Stimulated activated CD8-positive, alpha-beta memory T cell treated with anti-CD3 and anti-CD28 coated beads, Interleukin-7, amount 100 ng/mL, for 4 hours (primary cell): Measurements from ENCODE around the gene DPYD.

Source experiments
- DNase-seq, 2 donors: peaks; one replicate each; pipeline ENCODE4 v3.0.0-alpha.2; 2020; ENCODE audit warnings: low read depth in 2 of 2

Gene DPYD

DNA sequence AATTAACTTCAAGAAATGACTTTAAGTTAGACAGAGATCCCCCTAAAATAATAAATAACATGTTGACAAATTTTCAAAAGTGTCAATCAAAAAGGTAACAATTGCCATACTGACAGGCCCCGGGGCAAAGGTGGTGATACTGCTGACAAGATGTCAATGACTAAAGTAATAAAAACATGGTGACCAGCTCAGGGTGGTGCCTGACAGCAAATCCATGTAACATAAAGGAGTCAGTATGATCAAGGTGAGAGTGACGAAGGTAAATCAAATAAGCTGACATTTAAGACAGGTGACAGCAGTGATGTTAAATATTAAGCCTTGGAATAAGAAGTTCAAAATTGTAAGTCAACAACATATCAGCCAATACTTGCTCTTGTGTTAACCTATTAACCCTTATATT lies 387.5 kb downstream of the DPYD start:
- no peak for DNase-seq

DNA sequence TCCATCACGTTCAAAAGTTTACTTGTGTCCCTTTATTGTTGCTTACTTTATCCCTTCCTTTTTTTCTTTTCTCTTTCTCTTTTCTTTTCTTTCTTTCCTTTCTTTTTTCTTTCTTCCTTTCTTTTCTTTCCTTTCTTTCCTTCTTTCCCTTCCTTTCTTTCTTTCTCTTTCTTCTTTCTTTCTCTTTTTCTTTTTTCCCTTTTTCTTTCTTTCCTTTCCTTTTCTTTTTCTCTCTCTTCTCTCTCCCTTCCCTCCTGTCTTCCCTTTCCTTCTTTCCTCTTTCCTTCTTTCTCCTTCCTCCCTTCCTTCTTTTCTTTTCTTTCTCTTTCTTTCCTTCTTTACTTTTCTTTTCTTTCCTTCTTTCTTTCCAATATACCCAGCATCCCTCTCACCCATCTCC lies 391.2 kb downstream of the DPYD start:
- no peak for DNase-seq

DNA sequence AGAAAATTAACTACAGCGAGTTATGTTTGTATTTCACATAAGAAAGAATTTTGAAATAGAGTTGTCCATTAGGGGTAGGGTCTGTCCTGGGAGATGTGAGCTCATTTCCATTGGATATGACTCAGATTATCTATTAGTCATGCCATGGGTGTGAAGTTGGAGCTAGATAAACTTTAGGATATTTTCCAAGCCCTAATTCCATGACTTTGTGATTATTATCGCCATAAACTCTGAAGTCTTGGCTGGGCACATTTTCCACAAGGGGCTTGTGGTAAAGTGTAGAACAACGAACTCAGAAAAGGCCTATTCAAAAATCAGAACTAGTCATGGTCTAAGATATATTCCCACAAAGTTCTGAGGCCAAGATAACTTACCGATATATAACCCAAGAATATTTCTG lies 396.6 kb downstream of the DPYD start:
- DNase-seq = no peak

DNA sequence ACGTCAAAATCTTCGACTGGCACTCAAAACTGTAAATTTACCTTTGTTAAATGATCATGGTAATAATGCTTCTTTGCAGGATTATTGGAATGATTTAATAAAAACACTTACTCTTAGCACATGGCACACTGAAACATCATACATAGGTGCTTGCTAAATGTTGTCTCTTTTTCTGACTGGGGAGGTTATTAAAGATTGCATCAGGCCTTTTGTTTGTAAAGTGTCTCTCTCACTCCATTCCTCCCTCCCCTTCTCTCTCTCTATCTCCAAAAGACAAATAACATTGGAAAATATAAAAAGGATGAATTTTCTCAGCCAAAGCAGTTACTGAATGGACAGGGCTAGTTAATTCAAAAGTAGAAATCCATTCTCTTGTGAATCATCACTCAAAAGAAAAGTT lies 404.2 kb downstream of the DPYD start:
- no peak for DNase-seq

DNA sequence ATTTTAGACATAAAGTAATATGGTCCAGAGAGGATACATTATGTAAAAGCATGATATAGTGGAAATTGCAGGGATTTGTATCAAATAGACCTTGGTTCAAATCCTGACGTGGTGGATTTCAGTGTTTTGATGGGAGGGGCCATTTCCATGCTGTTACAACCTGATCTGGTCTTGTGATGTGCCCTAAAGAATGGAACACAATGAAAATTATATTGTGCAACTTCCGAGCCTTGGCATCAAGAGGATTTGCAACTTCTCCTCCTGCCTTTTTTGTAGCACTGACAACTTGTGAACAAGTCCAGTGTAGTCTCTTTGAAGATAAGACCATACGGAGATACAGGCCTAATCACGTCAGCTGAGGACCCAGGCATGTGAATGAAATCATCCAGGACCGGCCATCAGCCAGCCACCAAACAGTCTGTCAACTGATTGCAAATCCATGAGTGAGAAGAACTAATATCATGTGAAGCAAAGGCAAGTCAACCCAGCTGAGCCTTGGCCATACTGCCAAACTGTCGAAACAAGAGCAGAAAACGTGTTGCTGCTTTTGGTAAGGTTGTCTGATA lies 412.1 kb downstream of the DPYD start:
- DNase-seq = no peak

DNA sequence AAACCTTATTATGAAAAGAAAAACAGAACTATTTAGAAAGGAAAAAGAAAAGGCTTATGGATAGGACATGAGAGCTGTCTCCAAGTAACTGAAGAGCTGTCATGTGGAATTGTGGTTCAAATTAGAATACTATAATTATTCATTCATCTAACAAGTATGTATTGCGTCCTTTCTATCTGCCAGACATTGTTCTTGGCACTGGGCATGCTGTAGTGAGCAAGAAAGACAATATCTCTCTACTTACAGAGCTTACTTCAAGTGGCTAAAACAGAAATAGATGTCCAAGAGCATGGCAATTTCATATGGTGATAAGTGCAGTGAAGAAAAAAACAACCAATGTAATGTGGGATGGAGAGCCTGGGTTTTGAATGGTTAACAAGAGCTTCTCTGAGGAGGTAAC lies 413.0 kb downstream of the DPYD start:
- DNase-seq = no peak

DNA sequence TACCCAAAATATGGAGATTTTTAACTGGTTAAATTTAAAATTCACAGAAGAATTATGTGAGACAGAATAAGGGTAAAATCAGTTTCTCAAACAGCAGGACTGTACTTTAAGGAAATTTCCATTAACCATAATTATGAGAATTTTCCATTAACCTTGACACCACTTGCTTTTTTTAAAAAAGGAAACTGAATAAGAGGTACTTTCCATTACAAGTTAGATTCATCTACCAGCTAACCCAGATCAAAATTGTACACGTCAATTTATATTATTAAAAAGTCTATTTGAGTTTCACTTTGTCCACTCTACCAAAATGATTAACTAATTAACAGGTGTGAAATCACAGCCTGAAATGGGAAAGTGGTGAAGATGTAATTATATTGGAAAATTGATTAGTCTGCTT lies 414.5 kb downstream of the DPYD start:
- no peak for DNase-seq

DNA sequence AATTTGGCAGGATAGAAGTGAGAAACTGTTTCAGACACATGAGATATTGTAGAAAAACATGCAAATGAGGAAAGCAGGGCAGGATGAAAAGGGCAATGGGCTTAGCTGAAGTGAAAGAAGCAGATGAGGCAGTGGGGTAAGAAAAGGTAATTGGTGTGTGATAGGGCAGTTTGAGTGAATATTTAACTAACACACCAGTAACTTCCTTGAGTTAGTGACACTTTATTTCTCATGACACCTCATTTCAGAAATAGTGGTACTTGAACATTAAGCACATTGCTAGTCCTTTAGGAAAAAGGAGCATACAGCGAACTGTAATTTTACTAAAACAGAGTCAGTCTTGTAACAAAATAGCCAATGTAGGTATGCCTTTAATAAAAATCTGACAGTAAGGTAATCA lies 415.0 kb downstream of the DPYD start:
- no peak for DNase-seq

DNA sequence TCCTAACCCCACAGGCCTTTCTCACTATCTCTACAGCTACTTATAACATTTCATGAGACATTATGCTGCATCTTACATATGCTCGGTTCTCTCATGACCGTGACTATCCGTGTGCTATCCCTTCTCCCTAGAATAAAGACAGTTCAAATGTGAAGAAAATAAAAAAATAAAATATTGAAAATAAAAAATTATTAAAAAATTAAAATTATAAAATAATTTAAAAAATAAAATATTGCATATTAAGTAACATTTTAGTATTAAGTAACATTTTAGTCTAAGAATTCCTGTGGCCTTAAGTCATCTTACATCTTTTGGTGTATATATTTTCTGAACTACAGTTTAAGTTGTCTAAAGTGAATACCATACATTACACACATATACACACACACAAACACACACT lies 415.5 kb downstream of the DPYD start:
- DNase-seq = no peak

DNA sequence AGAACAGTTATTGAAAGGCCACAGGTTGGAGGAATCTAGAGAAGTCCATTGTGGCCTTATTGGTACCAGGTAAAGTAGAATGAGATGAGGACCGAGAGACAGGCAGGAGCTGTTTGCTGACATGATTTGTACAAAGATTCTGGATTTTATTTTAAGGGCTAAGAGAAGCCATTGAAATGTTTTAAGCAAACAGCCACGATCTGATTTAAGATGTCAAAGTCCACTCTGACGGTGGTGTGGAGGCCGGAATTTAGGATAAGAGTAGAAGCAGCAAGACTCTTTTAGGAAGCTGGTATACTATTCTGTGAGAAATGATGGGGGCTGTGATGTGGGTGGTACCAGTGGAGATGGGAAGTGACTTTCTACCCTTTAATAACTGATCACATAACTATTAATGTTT lies 418.5 kb downstream of the DPYD start:
- DNase-seq = no peak

DNA sequence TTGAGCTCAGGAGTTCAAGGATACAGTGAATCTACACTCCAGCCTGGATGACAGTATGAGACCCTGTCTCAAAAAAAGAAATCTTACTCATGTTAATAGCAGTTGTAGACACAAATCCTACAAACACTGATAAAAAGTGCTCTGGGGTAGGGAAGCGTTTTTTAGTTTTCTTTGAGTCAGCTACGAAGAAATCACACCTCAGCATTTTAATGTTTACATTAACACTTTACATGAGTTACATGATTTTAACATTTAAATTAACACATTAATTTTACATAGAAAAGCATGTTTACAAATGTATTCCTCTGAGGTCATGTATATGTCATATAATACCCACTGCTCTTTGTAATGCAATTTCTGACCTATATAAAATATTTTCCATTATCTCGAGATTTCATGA lies 419.2 kb downstream of the DPYD start:
- no peak for DNase-seq

DNA sequence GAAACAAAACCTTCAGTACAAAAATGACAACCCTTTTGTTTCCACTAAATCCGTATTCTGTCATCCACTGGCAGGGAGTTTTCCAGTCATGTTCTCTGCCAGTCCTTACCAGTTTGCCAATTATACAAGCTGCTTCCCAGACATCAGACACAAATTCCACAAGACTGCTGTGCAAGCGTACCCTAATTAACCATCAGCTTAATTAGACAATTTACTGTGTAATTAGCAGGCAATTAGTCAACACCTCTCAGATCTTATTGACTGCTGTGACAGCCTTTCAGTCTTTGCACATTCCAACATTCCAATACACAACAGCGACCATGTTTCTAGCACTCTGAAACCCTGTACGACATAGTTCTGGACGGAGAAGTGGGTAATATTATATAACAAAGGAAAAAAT lies 420.1 kb downstream of the DPYD start:
- DNase-seq = no peak

DNA sequence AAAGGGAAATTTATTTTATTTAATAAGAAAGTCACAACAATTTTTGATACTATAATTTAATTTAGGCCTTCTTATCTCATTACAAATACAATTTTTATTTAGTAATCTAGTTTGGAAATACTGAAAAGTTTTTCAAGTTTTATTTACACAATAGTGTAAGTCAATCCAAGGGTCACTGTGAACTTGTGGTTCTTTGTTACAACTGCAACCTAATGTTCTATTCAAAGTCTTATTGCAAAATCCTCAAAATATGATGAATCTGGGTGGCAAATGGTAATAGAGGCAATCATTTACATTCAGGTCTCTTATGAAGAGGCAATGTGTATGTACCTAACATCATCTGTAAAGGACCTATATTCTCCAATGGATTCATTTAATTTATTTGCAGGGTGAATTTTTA lies 421.2 kb downstream of the DPYD start:
- DNase-seq = no peak

DNA sequence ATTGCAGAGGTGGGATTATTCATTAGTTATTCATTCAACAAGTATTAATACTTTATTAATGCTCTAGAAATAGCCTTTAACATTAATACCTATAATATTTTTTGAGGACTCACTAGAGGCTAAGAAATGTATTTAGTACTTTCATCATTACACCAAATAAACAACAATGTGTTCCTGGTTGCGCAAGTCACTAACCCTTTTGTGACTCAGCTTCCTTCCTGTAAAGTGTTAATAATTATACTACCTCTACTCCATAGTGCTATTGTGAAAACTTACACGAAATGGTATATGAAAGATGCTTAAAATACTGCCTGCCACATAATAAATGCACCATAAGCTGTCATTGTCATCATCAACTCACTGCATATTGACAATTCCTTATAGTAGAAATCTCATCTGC lies 431.0 kb downstream of the DPYD start:
- no peak for DNase-seq

DNA sequence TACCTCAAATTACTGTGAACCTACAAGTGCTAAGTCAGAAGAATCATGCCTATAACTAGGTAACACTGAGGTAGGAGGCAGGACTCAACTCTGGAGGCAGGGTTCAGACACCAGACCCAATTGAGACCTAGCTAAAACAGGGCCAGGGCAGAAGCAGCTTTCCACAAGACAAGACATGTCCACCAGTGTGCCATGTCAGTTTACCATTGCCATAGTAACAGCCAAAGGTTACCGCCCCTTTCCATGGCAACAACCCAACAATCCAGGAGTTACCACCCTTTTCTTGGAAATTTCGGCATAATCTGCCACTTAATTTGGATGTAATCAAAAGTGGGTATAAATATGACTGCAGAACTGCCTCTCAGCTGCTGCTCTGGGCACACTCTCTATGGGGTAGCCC lies 432.3 kb downstream of the DPYD start:
- DNase-seq = no peak

DNA sequence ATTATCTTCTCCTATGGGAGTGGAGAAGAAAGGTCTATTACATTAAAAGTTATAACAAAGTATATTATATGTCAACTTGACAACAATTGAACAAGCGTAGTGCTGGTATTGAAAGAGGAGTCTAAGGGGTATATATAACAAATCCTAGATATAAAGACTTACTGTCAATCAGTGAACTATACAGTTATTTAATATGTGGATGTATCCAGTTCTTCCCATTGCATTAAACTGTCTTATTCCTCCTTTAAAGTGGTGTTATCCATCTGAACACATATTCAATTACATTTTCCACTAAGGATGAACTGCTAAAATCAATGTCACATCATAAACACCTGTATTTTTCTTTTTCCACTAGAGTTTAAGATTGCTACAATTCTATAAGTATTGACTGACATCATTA lies 438.8 kb downstream of the DPYD start:
- DNase-seq = no peak

DNA sequence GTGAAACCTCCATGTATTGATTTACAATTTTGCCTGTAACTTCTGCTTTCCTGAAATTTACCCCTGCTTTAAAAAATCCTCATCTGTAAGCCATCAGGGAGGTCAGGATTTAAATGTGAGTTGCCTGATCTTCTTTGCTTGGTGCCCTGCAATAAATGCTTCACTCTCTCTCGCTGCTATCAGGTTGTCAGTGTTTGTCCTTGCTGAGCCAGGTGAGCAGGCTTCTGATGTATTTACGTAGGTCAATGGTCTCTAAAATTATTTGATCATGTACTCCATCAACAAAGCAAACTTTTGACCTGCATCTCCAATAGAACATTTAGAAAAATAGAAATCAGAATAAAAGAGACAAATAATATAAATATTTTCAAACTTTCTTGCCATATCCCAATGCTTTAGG lies 453.4 kb downstream of the DPYD start:
- DNase-seq = no peak

DNA sequence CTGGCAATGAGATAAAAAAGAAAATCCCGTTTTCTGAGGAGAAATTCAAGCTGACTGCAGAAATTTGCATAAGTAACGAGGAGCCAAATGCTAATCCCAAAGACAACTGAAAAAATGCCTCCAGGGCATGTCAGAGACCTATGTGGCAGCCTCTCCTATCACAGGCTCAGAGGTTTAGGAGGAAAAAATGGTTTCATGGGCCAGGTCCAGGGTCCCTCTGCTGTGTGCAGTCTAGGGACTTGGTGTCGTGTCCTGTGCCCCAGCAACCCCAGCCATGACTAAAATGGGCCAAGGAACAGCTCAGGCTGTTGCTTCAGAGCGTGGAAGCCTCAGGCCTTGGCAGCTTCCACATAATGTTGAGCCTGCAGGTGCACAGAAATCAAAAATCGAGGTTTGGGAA lies 456.5 kb downstream of the DPYD start:
- no peak for DNase-seq

DNA sequence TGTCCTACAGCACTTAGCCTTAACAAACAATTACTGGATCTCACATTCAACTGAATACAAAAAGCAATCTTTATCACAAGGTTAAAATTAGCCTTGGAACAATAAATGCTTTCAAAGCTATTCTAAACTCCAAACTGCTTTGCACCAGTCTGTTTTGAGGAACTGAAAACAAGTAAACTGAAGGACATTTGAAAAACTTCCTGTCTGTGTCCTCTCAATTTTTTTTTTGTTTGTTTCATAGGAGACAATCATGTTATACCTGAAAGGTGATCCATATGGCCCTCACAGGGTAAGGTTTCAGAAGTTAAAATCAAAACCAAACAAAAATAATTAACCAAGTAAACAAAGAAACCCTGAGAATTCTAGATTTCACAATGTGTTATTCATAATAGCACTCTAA lies 459.1 kb downstream of the DPYD start:
- DNase-seq = no peak

DNA sequence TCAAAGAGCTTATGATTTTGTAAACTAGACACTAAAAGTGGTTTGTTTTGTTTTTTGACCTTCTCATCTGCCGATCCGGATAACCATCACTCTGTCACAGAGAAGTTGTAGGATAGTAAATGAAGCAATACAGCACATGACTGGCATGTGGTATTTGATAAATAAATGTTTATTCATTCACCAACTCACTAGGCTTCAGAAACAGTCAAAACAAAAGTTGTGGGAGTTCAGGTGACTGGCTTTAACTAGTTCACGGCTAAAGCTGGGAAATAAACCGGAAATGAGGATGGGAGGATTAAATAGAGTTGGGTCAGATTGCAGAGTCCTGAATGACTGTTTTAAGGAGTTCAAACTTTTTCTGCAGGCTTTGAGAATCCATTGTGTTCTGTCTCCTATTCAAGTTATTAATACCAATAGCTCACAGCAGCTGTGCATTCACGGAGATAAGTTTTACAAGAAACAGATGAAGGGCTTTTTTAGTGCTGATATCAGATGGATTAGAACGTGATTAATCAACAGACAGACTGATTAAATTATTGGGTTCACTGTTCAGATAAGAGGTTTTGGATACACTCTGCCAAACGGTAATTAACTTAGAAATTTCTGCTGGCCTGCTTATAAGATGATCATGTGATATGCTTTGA lies 463.3 kb downstream of the DPYD start:
- no peak for DNase-seq

DNA sequence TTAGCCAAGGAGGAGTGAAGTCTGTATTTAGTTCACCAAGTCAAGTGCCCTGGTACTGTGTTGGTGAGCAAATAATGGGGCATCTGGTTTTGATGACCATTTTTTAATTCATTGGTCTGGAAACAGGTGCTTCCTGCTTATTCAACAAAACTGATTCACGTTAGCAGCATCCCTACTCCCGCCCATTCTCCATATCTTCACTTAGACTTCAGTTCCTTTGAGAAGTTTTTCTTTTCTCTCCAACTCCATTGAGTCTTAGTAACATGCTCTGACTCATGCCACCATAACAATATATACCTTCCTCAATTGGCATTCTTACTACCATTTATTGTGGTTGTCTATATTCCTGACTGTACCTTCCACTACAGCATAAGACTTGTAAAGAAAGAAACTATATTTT lies 468.9 kb downstream of the DPYD start:
- DNase-seq = no peak

DNA sequence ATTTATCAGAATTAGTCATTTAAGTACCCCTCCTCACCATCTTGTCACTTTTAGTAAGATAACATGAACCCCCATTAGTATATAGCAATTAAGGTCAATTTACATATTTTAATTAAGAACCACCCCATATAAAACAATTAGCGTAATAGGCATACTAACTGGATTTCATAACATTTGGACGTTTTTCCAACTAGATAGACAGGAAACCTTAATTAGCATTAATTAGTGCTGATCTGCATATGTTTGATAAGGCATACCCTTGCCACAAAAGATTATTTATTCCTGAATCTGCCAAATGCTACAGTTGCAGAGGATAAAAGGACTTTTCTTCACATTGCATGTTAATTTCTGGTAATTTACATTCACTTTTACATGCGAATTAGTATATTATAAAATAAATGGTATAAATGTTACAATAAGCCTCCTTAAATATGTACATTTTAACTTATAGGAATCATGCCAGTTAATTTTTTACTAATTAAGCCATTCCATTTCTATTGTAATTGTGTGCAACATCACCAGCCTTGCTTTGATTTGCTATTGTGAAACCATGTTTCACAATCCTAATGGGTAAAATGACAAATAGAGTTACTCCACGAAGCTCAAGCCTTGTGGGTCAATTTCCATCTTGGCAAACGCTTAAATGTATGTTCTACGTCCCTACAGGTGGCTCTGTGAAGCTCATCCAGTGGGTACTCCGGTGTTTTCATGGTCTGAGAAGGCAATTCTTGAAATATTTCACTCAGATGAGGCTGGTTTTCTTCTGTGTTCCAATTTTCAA lies 469.6 kb downstream of the DPYD start:
- DNase-seq = no peak

DNA sequence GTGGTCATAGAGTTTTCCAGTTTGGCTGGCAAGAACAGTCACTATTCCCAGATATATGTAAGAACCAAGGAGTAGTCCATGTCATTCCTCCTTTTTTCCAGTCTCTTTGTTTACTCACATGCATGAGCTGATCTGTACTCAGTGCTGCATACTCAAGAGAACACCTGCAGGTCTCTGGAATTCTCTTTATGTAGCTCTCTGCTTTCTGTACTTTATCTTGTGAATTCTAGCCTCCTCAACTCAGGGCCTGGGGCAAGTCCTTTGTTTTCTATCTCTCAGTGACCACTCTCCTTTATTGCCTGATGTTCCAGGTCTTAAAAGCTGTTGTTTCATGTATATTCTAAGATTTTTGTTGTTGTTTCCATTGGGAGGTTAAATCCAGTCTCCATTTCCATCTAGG lies 478.9 kb downstream of the DPYD start:
- DNase-seq = no peak

DNA sequence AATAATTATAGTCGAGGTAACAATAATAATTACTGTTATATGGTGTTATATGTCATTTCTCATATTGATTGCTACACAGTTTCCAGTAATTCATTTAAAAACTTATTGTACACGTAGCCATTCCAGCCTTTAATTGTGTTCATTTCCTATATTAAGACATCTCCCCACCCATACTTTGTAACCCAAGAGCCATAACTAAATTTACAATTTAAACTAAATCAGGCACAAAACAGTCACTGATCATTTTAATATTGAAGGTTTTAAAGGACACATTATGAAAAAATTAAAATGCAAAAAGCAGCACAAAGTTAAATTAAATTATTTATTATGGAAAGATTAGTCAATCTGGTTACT lies 487.0 kb downstream of the DPYD start:
- no peak for DNase-seq
